Measurements from ENCODE around the gene FAS.

FAS gene

DNA sequence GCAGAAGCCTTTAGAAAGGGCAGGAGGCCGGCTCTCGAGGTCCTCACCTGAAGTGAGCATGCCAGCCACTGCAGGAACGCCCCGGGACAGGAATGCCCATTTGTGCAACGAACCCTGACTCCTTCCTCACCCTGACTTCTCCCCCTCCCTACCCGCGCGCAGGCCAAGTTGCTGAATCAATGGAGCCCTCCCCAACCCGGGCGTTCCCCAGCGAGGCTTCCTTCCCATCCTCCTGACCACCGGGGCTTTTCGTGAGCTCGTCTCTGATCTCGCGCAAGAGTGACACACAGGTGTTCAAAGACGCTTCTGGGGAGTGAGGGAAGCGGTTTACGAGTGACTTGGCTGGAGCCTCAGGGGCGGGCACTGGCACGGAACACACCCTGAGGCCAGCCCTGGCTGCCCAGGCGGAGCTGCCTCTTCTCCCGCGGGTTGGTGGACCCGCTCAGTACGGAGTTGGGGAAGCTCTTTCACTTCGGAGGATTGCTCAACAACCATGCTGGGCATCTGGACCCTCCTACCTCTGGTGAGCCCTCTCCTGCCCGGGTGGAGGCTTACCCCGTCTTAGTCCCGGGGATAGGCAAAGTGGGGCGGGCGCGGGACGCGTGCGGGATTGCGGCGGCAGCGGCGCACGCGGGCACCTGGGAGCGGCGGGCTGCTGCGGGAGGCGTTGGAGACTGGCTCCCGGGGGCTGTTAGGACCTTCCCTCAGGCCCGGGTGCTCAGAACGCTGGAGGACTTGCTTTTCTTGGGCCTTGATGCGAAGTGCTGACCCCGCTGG lies at the start of gene FAS:
TSS of gene FAS (plus strand) at position 415 of the 777 bp plus-strand sequence. CDS start at position 494, 79 bp downstream.
- DNase-seq (ENCODE audit: low read depth) = peak; percentile 55
- peak within 1 kb of the TSS; percentile 81 for H3K4me3 ChIP-seq (ENCODE audit: low read depth, low read length)
- TF ChIP-seq, protein P1, sequence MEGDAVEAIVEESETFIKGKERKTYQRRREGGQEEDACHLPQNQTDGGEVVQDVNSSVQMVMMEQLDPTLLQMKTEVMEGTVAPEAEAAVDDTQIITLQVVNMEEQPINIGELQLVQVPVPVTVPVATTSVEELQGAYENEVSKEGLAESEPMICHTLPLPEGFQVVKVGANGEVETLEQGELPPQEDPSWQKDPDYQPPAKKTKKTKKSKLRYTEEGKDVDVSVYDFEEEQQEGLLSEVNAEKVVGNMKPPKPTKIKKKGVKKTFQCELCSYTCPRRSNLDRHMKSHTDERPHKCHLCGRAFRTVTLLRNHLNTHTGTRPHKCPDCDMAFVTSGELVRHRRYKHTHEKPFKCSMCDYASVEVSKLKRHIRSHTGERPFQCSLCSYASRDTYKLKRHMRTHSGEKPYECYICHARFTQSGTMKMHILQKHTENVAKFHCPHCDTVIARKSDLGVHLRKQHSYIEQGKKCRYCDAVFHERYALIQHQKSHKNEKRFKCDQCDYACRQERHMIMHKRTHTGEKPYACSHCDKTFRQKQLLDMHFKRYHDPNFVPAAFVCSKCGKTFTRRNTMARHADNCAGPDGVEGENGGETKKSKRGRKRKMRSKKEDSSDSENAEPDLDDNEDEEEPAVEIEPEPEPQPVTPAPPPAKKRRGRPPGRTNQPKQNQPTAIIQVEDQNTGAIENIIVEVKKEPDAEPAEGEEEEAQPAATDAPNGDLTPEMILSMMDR (conservative IDR thresholded peaks at IDR 0.05; ENCODE audit: low read depth, low read length) = no peak

DNA sequence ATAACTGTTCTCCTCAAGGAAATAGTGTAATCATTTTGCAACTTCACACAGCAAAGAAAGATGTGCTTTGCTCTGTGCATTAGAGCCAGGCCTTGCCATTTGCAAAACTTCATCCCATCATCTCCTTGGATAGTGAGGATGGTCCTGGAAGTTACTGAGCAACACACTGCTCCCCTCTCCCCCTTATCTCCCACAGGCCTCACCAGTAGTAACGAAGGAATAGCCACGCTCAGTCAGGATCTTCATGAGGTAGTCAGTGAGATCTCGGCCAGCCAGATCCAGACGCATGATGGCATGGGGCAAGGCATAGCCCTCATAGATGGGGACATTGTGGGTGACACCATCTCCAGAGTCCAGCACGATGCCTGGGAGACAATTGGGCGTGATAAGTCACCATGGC lies 49.6 kb upstream of the FAS start:
- TF ChIP-seq, protein P1 (conservative IDR thresholded peaks at IDR 0.05; ENCODE audit: low read depth, low read length) = no peak
- DNase-seq (ENCODE audit: low read depth) = no peak
- H3K4me3 ChIP-seq (ENCODE audit: low read depth, low read length) = no peak overlapping the region

- no peak overlapping the region for H3K4me3 ChIP-seq (ENCODE audit: low read depth, low read length)
- TF ChIP-seq, protein P1 (conservative IDR thresholded peaks at IDR 0.05; ENCODE audit: low read depth, low read length) = no peak
- no peak for DNase-seq (ENCODE audit: low read depth)
These were observed 46.8 kb upstream of the FAS start for GRCh38 chr10:88943778-88944177.

GRCh38 chr10:88944813-88945212 lies 45.8 kb upstream of the FAS start:
- H3K4me3 ChIP-seq (ENCODE audit: low read depth, low read length) = no peak overlapping the region
- DNase-seq (ENCODE audit: low read depth) = no peak
- TF ChIP-seq, protein P1 (conservative IDR thresholded peaks at IDR 0.05; ENCODE audit: low read depth, low read length) = no peak

GRCh38 chr10:88946200-88946599 lies 44.4 kb upstream of the FAS start:
- TF ChIP-seq, protein P1 (conservative IDR thresholded peaks at IDR 0.05; ENCODE audit: low read depth, low read length) = no peak
- no peak for DNase-seq (ENCODE audit: low read depth)
- no peak overlapping the region for H3K4me3 ChIP-seq (ENCODE audit: low read depth, low read length)

GRCh38 chr10:88946965-88947590 lies 43.5 kb upstream of the FAS start:
- TF ChIP-seq, protein P1 (conservative IDR thresholded peaks at IDR 0.05; ENCODE audit: low read depth, low read length) = no peak
- H3K4me3 ChIP-seq (ENCODE audit: low read depth, low read length) = no peak overlapping the region

More at GRCh38 chr10:88946965-88947590, 43.5 kb upstream of the FAS start:
- no peak for DNase-seq (ENCODE audit: low read depth)
